Stomach (tissue), 9 donors: ENCODE data around the gene FLAD1. TPM values are rescaled to one million over a fixed set of nuclear protein-coding genes. Genes with fewer than 3 reads are reported as not detected.

Experiments
- DNase-seq, 2 donors: peaks; one replicate each; pipeline versions ENCODE4 v3.0.0 to v3.0.0-alpha.2; 2013 to 2019
- H3K27ac ChIP-seq, 5 donors: fragments of 200-600 bp in 4 of 5; sonication (generic) in 4 of 5; one replicate each; pipeline ENCODE4 v1.5.1; 2013 to 2019; ENCODE audit warnings: mild to moderate bottlenecking in 1 of 5, moderate library complexity in 1 of 5
- H3K27me3 ChIP-seq, 3 donors: fragments of 200-600 bp; sonication (generic); one replicate each; pipeline ENCODE4 v1.5.1; 2017 to 2019; ENCODE audit warnings: mixed run types in 1 of 3
- H3K36me3 ChIP-seq, 4 donors: fragments of 200-600 bp; sonication (generic); 1 replicate in 3 of 4; 2 replicates in 1 of 4; pipeline ENCODE4 v1.5.1; 2016 to 2019
- H3K4me1 ChIP-seq, 4 donors: fragments of 200-600 bp; sonication (generic); one replicate each; pipeline ENCODE4 v1.5.1; 2016 to 2019
- H3K4me3 ChIP-seq, 4 donors: fragments of 200-600 bp; sonication (generic) in 3 of 4; one replicate each; pipeline ENCODE4 v1.5.1; 2016 to 2019; ENCODE audit warnings: mild to moderate bottlenecking in 1 of 4
- H3K9me3 ChIP-seq, 4 donors: fragments of 200-600 bp; sonication (generic); one replicate each; pipeline ENCODE4 v1.5.1; 2016 to 2019
- CTCF ChIP-seq, 7 experiments: fragments of 450-650 bp in 4 of 7; fragments of 200-600 bp in 3 of 7; sonication (generic) in 3 of 7; IDR thresholded peaks; one replicate each; pipeline ENCODE4 v1.5.1; 2016 to 2019; ENCODE audit warnings: antibody characterized with exemption in 7 of 7, control low read depth in 2 of 7, mild to moderate bottlenecking in 1 of 7
- EP300 ChIP-seq: sonication (generic); formaldehyde crosslinking; IDR thresholded peaks from one replicate; pipeline ENCODE4 v1.6.1; 2017; ENCODE audit warnings: antibody characterized with exemption
- POLR2A ChIP-seq, 4 donors: fragments of 450-650 bp; IDR thresholded peaks; one replicate each; pipeline ENCODE4 v1.6.1; 2016; ENCODE audit warnings: antibody characterized with exemption in 4 of 4, control low read depth in 2 of 4, mild to moderate bottlenecking in 1 of 4, moderate library complexity in 1 of 4
- POLR2AphosphoS5 ChIP-seq, 3 donors: sonication (generic); formaldehyde crosslinking; IDR thresholded peaks; one replicate each; pipeline ENCODE4 v1.6.1; 2016; ENCODE audit warnings: antibody characterized with exemption in 3 of 3
- WGBS, 5 donors: extraction: QIAGEN DNeasy Blood & Tissue Kit in 3 of 5; methylation state at CpG; one replicate each; pipeline versions ENCODE4 v1.1.5 to v1.1.7; 2013 to 2018; 5-methylcytosine and 5-hydroxymethylcytosine counted together
- intact Hi-C: fragments of 100-400 bp; cut with DNase I; formaldehyde crosslinking; loops from one replicate; pipeline ENCODE4 v1.15.1; 2023; ENCODE audit warnings: low total_unique reads
- polyA plus RNA-seq, 3 donors: library from polyadenylated mRNA; stranded (reverse); fragments of 200-250 nt; gene quantifications; one replicate each; pipeline ENCODE4 v1.2.3, GENCODE V29; 2013
- total RNA-seq, 5 donors: library from RNA; depleted of rRNA; stranded (reverse); fragments of >200 nt; gene quantifications; one replicate each; pipeline versions ENCODE4 v1.1.0 to v1.2.3, GENCODE V29; 2014 to 2016
- donor health status: healthy with polysubstance abuse.
- donor health status: Bipolar disorder and iron deficiency.
- donor health status: healthy.

FLAD1 gene
- total and polyA plus RNA-seq, 8 donors = 14.1 to 76.5 (median 42.1) TPM

GRCh38 chr1:154951901-154952657 is 31.1 kb upstream of the FLAD1 start:
- no peak for TF ChIP-seq EP300
- no peak for TF ChIP-seq POLR2AphosphoS5 (IDR thresholded peaks at IDR 0.05)
- TF ChIP-seq POLR2A (IDR thresholded peaks at IDR 0.05) = no peak
- TF ChIP-seq CTCF (IDR thresholded peaks at IDR 0.05) = no peak
- Histone ChIP-seq H3K27me3 (no peaks in the 10 kb centered on the region), H3K4me1 (peaks cover 48 to 63% (median 58%) of the 10 kb centered on the region in 4 donors), H3K36me3 (peaks cover 25 to 44% (median 44%) of the 10 kb centered on the region in 4 donors), H3K9me3 (no peaks in the 10 kb centered on the region), H3K4me3 (no peak overlapping the region), H3K27ac (peak overlapping the region in 2 of 5 donors; percentile 60 to 64)
- intact Hi-C loops = no loop called here
- no peak for DNase-seq
- WGBS, 5 donors = 63 to 81% (median 71%) methylated on average over 11 to 15 of the region's 15 CpGs

DNA sequence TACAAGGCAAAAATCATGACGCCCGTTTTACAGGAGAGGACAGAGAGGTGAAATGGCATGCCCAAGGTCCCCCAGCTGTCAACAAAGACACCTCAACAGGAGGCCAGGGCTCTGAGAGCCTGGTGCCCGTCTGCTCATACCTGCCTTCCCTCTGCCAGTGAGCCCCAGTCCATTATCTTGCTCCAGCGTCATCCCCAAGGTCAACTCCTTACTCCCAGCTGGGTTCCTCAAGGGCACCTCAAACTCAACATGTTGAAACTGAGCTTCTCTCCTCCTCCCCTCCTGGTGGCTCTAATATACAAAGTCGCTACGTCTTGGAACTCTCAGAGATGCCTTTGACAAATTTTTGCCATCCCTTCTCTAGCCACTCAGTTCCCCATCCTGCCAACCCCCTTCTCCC is 30.5 kb upstream of the FLAD1 start:
- Histone ChIP-seq H3K27ac (peak overlapping the region in 2 of 5 donors; percentile 60 to 64), H3K27me3 (no peaks in the 10 kb centered on the region), H3K9me3 (no peaks in the 10 kb centered on the region), H3K4me1 (peaks cover 54 to 69% (median 63%) of the 10 kb centered on the region in 4 donors), H3K36me3 (peaks cover 21 to 39% (median 38%) of the 10 kb centered on the region in 4 donors), H3K4me3 (no peak overlapping the region)
- intact Hi-C loops = no loop called here
- 72 to 86% (median 76%) methylated on average over 6 of the region's 6 CpGs for WGBS, 5 donors
- TF ChIP-seq EP300 (no peak), POLR2AphosphoS5 (IDR thresholded peaks at IDR 0.05) (peak in 1 of 3 donors; percentile 15), POLR2A (IDR thresholded peaks at IDR 0.05) (no peak)
- peak in 1 of 2 donors; percentile 57 for DNase-seq

DNA sequence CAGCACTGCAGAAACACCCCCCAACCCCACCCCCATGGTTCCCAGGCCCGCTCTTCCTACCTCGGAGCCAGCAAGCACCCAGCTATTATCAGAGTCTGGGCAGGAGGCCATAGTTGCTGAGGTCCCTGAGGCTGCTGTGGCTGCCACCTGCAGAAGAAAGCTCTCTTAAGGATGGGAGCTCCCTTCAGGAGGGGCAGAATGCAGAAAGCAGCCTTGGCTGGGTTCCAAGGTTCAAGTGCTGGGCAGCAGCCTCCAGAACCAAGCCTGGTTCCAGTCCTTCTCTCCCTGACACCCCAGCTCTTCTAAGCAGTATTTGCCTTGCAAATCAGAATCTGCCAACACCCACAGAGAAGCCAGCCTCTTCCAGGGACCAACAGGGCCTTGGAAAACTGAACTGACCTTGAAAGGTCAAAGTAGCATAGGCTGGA is 29.5 kb upstream of the FLAD1 start:
- Histone ChIP-seq H3K36me3 (peaks cover 14 to 38% (median 36%) of the 10 kb centered on the region in 4 donors), H3K27me3 (no peaks in the 10 kb centered on the region), H3K4me1 (peaks cover 54 to 79% (median 67%) of the 10 kb centered on the region in 4 donors), H3K27ac (peak overlapping the region in 3 of 5 donors; percentile 32 to 64 (median 43)), H3K4me3 (no peak overlapping the region), H3K9me3 (no peaks in the 10 kb centered on the region)
- DNase-seq = no peak
- TF ChIP-seq POLR2AphosphoS5 (IDR thresholded peaks at IDR 0.05) = no peak
- TF ChIP-seq CTCF (IDR thresholded peaks at IDR 0.05) = no peak
- TF ChIP-seq POLR2A (IDR thresholded peaks at IDR 0.05) = no peak
- no peak for TF ChIP-seq EP300
- 44 to 60% (median 51%) methylated on average over 1 to 2 of the region's 2 CpGs for WGBS, 5 donors
- intact Hi-C loops = no loop called here

- peak in 1 of 2 donors; percentile 4 for DNase-seq
- 62 to 84% (median 75%) methylated on average over 3 of the region's 3 CpGs for WGBS, 5 donors
- TF ChIP-seq POLR2A (IDR thresholded peaks at IDR 0.05) (no peak), EP300 (no peak), POLR2AphosphoS5 (IDR thresholded peaks at IDR 0.05) (no peak), CTCF (IDR thresholded peaks at IDR 0.05) (no peak)
- H3K36me3 ChIP-seq = peaks cover 24 to 40% (median 38%) of the 10 kb centered on the region in 4 donors
- peak overlapping the region in 3 of 5 donors; percentile 83 to 85 (median 85) for H3K27ac ChIP-seq
- H3K4me1 ChIP-seq = peaks cover 54 to 88% (median 73%) of the 10 kb centered on the region in 4 donors
- H3K27me3 ChIP-seq = no peaks in the 10 kb centered on the region
- intact Hi-C loops = no loop called here
- no peaks in the 10 kb centered on the region for H3K9me3 ChIP-seq
- peak overlapping the region in 3 of 4 donors; percentile 58 to 61 (median 60) for H3K4me3 ChIP-seq
These were observed 28.6 kb upstream of the FLAD1 start for GRCh38 chr1:154954541-154954940.
